Measurements from ENCODE around the gene MARK3.

The MARK3 gene

GRCh38 chr14:103396463-103396862, 11.2 kb downstream of the MARK3 start:
- DNase-seq: no peak

- no peak for DNase-seq
These were observed 13.4 kb downstream of the MARK3 start for GRCh38 chr14:103398427-103399195.

DNA sequence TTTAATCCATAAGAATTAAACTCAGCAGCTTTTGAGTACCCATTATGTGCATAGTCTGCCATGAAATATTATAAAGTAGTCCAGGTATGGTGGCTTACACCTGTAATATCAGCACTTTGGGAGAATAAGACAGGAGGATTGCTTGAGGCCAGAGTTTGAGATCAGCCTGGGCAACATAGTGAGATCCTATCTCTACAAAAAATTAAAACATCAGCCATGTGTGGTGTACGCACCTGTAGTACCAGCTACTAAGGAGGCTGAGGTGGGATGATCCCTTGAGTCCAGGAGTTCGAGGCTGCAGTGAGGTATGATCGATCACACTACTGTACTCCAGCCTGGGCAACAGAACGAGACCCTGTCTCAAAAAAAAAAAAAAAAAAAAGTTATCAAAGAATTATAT, 15.3 kb downstream of the MARK3 start:
- DNase-seq: no peak

DNA sequence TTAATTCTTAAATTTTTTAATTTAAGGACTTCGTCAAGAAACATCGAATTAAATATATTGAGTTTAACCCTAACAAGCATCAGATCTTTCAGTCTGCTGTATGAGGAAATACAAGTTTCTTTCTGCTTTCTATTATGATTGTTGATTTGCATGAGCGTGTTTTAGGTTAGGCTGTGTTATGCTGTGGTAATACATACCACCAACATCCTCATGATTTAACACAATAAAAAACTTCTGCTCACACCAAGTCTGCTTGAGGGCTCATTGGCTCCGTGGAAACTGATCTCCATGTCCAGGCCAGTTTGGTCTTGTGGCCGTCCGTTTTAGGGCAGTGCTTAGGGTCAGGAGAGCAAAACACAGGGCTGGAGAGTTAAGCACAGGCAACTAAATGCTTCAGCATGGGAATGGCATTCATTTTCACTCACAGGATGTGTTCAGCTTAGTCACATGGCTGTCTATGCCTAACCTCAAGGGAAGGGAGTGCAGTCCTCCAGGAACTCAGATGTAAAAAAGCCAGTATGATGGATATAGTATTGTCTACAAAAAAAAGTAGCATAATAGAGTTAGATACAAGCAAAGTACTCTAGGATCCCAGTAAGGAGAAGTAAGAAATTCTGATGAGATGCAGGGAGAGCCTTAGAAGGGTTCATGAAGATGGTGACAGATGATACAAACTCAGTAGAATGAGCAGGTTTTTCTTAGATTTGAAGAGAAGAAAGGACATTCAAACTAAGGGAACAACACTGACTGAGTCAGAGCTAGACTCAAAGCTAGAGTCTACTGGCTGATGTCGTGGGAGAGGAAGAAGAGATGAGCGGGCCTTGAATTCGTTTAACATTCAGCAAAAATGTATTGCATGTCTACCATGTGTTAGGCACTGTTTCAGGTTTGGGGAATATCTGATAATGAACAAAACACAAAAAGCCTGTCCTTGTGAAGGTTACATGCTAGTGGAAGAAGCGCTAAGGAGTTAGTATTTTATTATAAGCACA, 16.3 kb downstream of the MARK3 start:
- no peak for DNase-seq

GRCh38 chr14:103402695-103403094, 17.5 kb downstream of the MARK3 start:
- no peak for DNase-seq

DNA sequence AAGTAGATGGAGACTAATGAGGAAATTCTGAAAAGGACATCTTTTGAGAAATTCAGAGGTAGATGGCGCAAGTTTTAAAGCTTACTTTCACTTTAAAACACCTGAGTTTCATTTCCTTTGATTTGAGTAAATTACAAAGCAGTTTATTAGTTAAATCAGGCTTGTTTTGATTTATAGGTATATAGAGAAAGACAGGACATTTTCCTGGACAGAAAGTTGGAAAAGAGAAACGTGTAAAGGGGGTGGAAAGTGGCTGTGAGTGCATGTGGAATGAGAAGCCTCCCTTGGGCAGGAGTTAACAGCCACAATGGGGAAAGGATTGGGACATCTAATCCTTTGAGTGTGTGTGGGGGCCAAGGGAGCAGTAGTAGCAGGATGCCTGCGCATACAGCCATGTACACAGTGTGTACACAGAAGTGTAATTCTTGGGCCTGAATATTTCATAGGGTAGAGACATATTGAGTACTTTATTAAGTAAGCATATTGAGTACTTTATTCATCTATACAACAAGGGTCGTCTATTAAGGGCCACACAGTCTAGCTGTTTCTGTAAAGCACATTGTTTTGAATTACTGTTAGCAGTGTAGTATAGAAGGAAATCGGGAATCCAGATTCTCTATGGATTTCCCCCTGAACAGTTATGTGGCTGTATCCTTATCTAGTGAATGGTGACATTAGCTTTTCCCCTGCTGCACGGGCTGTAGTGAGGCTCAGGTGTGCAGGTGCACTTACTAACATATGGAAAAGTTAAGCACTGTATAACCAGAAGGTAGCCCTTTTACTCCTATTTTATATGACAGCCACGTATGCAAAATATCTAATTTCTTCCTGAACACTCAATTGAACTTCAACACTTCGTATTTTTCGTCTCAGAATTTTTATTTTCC, 19.1 kb downstream of the MARK3 start:
- DNase-seq: no peak

GRCh38 chr14:103404920-103405319, 19.7 kb downstream of the MARK3 start:
- DNase-seq: no peak

GRCh38 chr14:103408491-103409155, 23.4 kb downstream of the MARK3 start:
- DNase-seq: no peak

GRCh38 chr14:103416916-103417315, 31.7 kb downstream of the MARK3 start:
- no peak for DNase-seq

DNA sequence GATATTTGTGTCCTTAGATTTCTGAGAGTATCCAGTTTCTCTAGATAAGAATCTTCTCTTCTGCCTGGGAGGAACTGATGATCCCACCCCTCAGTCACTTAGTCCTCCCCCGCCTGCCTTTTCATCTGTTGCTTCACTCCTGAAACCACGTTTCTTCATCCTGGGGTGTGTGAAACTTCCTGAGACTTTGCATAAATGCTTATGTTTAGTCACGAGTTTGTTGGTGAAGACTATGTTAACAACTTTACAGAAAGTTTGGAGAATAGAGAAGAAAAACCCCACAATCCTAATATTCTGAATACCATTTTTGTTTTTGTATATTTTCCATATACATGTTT, 33.2 kb downstream of the MARK3 start:
- DNase-seq: no peak

- DNase-seq: no peak
These were observed 36.3 kb downstream of the MARK3 start for GRCh38 chr14:103421556-103421955.

- no peak for DNase-seq
These were observed 37.8 kb downstream of the MARK3 start for GRCh38 chr14:103423050-103423461.

- DNase-seq: no peak
These were observed 42.5 kb downstream of the MARK3 start for GRCh38 chr14:103427485-103428443.

DNA sequence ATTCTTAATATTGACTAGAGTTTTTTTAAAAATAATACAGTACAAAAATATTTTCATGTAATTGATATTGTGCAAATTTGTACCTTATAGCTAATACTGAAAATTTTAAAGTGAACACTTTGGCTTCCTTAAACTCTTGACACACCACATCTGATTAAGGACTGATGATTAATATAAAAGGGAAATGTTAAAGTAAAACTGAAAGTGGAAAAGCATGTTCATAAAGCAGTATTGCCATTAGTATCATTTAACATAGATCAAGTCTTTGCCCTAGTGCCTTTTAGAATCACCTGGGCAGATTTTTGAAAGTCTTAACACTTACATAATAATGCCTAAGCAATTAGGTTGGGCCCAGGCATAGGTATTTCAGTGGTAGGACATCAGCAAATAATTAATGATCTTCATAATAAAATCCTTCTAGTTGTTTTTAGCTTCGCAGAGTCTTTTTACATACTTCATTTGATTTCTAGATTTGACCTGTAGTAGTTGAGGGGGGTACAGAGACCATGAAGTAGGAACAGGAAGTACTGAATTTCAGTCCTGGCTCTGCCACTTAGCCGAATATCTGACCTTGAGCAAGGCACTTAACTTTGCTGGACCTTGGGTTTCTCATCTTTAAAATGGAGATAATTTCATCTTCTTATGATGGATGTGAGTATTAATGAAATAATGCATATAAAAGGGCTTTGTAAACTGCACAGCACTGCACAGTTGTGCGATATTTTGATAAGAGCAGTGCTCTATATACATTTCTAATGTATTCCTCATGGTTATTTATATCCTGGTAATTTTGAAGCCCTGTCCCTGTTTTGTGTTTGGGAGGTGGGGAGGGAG, 43.7 kb downstream of the MARK3 start:
- DNase-seq: no peak

GRCh38 chr14:103430358-103430757, 45.1 kb downstream of the MARK3 start:
- DNase-seq: no peak

DNA sequence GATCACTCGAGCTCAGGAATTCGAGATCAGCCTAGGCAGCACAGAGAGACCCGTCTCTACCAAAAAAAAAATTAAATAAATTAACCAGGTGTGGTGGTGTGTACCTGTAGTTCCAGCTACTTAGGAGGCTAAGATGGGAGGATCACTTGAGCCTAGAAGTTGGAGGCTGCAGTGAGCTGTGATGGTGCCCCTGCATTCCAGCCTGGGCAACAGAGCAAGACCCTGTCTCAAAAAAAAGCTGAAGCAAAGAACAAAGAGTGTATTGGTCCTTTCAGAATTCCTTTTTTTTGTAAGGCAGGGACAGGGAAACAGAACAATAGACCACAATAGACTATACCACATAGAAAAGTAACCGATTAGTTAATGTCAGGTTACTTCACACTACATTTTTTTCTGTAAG, 47.4 kb downstream of the MARK3 start:
- no peak for DNase-seq

GRCh38 chr14:103433916-103434563, 48.8 kb downstream of the MARK3 start:
- DNase-seq: no peak

GRCh38 chr14:103434868-103435442, 49.7 kb downstream of the MARK3 start:
- no peak for DNase-seq

DNA sequence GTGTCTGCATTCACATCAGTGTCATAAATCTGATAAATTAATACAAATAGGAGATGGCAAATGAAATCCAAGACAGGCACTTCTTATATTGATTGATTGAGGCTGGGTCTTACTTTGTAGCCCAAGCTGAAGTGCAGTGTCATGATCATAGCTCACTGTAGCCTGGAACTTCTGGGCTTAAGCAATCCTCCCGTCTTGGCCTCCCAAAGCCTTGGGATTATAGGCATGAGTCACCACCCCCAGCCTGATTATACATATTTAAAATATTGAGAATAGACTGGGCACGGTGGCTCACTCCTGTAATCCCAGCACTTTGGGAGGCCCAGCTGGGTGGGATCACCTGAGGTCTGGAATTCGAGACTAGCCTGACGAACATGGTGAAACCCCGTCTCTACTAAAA, 51.3 kb downstream of the MARK3 start:
- no peak for DNase-seq

All from T-helper 9 cell (primary cell).